HepG2 (cell line): ENCODE data around the gene SIK3. TPM values are rescaled to one million over a fixed set of nuclear protein-coding genes. Genes with fewer than 3 reads are reported as not detected.

ENCODE experiments used
- ATAC-seq: fragments of 200-7000 bp; cut with Tn5 transposase; 3 replicates; pipeline ENCODE4 v1.9.1; 2020; ENCODE audit warnings: mild to moderate bottlenecking, moderate library complexity
- BruUV-seq: library from RNA; stranded (reverse); fragments of 400-500 nt; replicated peaks from 2 replicates; lab custom pipeline; 2021; lab: Mats Ljungman, UMichigan
- CTCF ChIA-PET: fragments of 300-600 bp; formaldehyde crosslinking; extraction: SDS; loops from one replicate; lab custom pipeline; 2021; ENCODE audit warnings: low total read pairs, inconsistent platforms, low intra/inter-chr PET ratio; lab: Yijun Ruan, JAX
- POLR2A ChIA-PET: fragments of 350-600 bp; sonication (Branson Sonifier 250); formaldehyde crosslinking; loops from one replicate; lab custom pipeline; 2020; ENCODE audit warnings: antibody characterized with exemption, inconsistent platforms; lab: Yijun Ruan, JAX
- DNase-seq: peaks from one replicate; pipeline ENCODE4 v3.0.0-alpha.2; 2015; ENCODE audit warnings: low spot score
- FAIRE-seq: peaks from 3 replicates; lab custom pipeline; 2011; peaks lifted over from hg19 to GRCh38; lab: Jason Lieb, UNC
- H2AFZ ChIP-seq: one replicate; pipeline ENCODE4 v1.6.1; 2011; ENCODE audit warnings: low read length, inconsistent platforms
- H3K27ac ChIP-seq: fragments of 300-600 bp; 3 replicates; pipeline ENCODE4 v1.8.0; 2011; ENCODE audit warnings: mixed run types, mild to moderate bottlenecking, mixed read lengths, low read length, inconsistent platforms; ENCODE audit not compliant: insufficient read depth; ENCODE audit errors: extremely low read length
- H3K27me3 ChIP-seq, 2 experiments: fragments of 200-600 bp in 1 of 2; 2 replicates in 1 of 2; 3 replicates in 1 of 2; pipeline versions ENCODE4 v1.6.0 to v1.8.0; 2011; ENCODE audit warnings: low read length in 2 of 2, mild to moderate bottlenecking in 2 of 2, moderate library complexity in 2 of 2, inconsistent platforms in 1 of 2; ENCODE audit not compliant: insufficient read depth in 2 of 2, control insufficient read depth in 1 of 2
- H3K36me3 ChIP-seq, 2 experiments: fragments of 200-600 bp in 1 of 2; replicated peaks in 1 of 2; 2 replicates in 1 of 2; 3 replicates in 1 of 2; pipeline versions ENCODE4 v1.5.1 to v1.8.0; 2011; ENCODE audit warnings: low read length in 2 of 2, inconsistent platforms in 1 of 2; ENCODE audit not compliant: insufficient read depth in 2 of 2, control insufficient read depth in 1 of 2
- H3K4me1 ChIP-seq: 2 replicates; pipeline ENCODE4 v1.5.1; 2012; ENCODE audit warnings: low read length, inconsistent platforms; ENCODE audit not compliant: insufficient read depth
- H3K4me2 ChIP-seq: 2 replicates; pipeline ENCODE4 v1.6.0; 2011; ENCODE audit warnings: low read depth, low read length, inconsistent platforms
- H3K4me3 ChIP-seq, 3 experiments: fragments of 200-600 bp in 1 of 3; sonication (generic), shearing (Covaris generic) in 1 of 3; replicated peaks in 1 of 3; 2 replicates each; pipeline ENCODE4 v1.5.1; 2011 to 2016; ENCODE audit warnings: low read length in 3 of 3, inconsistent platforms in 2 of 3, low read depth in 2 of 3, mild to moderate bottlenecking in 2 of 3, control low read depth in 1 of 3, mixed read lengths in 1 of 3; ENCODE audit not compliant: insufficient read depth in 1 of 3
- H3K79me2 ChIP-seq: one replicate; pipeline ENCODE4 v1.6.1; 2011; ENCODE audit warnings: low read length, inconsistent platforms; ENCODE audit not compliant: insufficient read depth
- H3K9ac ChIP-seq: 2 replicates; pipeline ENCODE4 v1.6.0; 2011; ENCODE audit warnings: mild to moderate bottlenecking, low read depth, low read length, inconsistent platforms; ENCODE audit not compliant: insufficient read depth
- H3K9me3 ChIP-seq: 2 replicates; pipeline ENCODE4 v1.5.1; 2012; ENCODE audit warnings: mild to moderate bottlenecking, low read length
- H4K20me1 ChIP-seq: 2 replicates; pipeline ENCODE4 v1.6.0; 2011; ENCODE audit warnings: inconsistent platforms, mild to moderate bottlenecking, low read length, moderate library complexity; ENCODE audit not compliant: insufficient read depth
- ARNTL ChIP-seq: sonication (generic); formaldehyde crosslinking; IDR thresholded peaks from 2 replicates; pipeline ENCODE4 v1.4.0; 2020; ENCODE audit warnings: mild to moderate bottlenecking, missing genetic modification reagents
- DBP ChIP-seq: sonication (generic); formaldehyde crosslinking; IDR thresholded peaks from 2 replicates; pipeline ENCODE4 v1.4.0; 2020; ENCODE audit warnings: missing genetic modification reagents; ENCODE audit errors: not compliant biosample characterization
- HNRNPUL1 ChIP-seq: fragments of 200-400 bp; formaldehyde crosslinking; IDR thresholded peaks from 2 replicates; pipeline ENCODE4 v1.6.1; 2017; ENCODE audit warnings: low read depth, mild to moderate bottlenecking, low read length, moderate library complexity
- JUNB ChIP-seq: sonication (generic); formaldehyde crosslinking; IDR thresholded peaks from 2 replicates; pipeline ENCODE4 v1.8.0; 2022; ENCODE audit warnings: missing genetic modification reagents, mild to moderate bottlenecking, borderline replicate concordance
- LBX2 ChIP-seq: sonication (generic); formaldehyde crosslinking; IDR thresholded peaks from 2 replicates; pipeline ENCODE4 v1.5.0; 2020; ENCODE audit warnings: missing genetic modification reagents, mild to moderate bottlenecking, borderline replicate concordance
- MAFG ChIP-seq: sonication (generic); formaldehyde crosslinking; IDR thresholded peaks from 2 replicates; pipeline ENCODE4 v1.5.1; 2020; ENCODE audit warnings: mild to moderate bottlenecking, missing genetic modification reagents
- TFE3 ChIP-seq: IDR thresholded peaks from 2 replicates; pipeline ENCODE4 v1.6.1; 2016
- THAP9 ChIP-seq: sonication (generic); formaldehyde crosslinking; IDR thresholded peaks from 2 replicates; pipeline ENCODE4; 2020; ENCODE audit warnings: missing genetic modification reagents, mild to moderate bottlenecking, borderline replicate concordance
- ZBTB1 ChIP-seq: sonication (generic); formaldehyde crosslinking; IDR thresholded peaks from 2 replicates; pipeline ENCODE4 v1.4.0; 2020; ENCODE audit warnings: missing genetic modification reagents, borderline replicate concordance
- ZBTB46 ChIP-seq: sonication (generic); formaldehyde crosslinking; IDR thresholded peaks from 2 replicates; pipeline ENCODE4 v1.4.0; 2020; ENCODE audit warnings: mild to moderate bottlenecking, missing genetic modification reagents, borderline replicate concordance
- ZMYM2 ChIP-seq: sonication (generic); formaldehyde crosslinking; IDR thresholded peaks from 2 replicates; pipeline ENCODE4 v1.8.0; 2022; ENCODE audit warnings: mild to moderate bottlenecking, missing genetic modification reagents
- ZNF143 ChIP-seq: sonication (generic); formaldehyde crosslinking; IDR thresholded peaks from 2 replicates; pipeline ENCODE4 v1.4.0; 2020; ENCODE audit warnings: missing genetic modification reagents
- ZNF224 ChIP-seq: sonication (generic); formaldehyde crosslinking; IDR thresholded peaks from 2 replicates; pipeline ENCODE4 v1.5.0; 2020; ENCODE audit warnings: mild to moderate bottlenecking, missing genetic modification reagents
- ZNF230 ChIP-seq: sonication (generic); formaldehyde crosslinking; IDR thresholded peaks from 2 replicates; pipeline ENCODE4 v1.4.0; 2020; ENCODE audit warnings: mild to moderate bottlenecking, missing genetic modification reagents
- ZNF446 ChIP-seq: sonication (generic); formaldehyde crosslinking; IDR thresholded peaks from 2 replicates; pipeline ENCODE4 v1.5.0; 2020; ENCODE audit warnings: mild to moderate bottlenecking, missing genetic modification reagents
- ZNF605 ChIP-seq: sonication (generic); formaldehyde crosslinking; IDR thresholded peaks from 2 replicates; pipeline ENCODE4 v1.8.0; 2022; ENCODE audit warnings: mild to moderate bottlenecking, missing genetic modification reagents
- ZNF724P ChIP-seq: sonication (generic); formaldehyde crosslinking; IDR thresholded peaks from 2 replicates; pipeline ENCODE4 v1.8.0; 2022; ENCODE audit warnings: missing genetic modification reagents, borderline replicate concordance
- ZNF740 ChIP-seq: sonication (generic); formaldehyde crosslinking; IDR thresholded peaks from 2 replicates; pipeline ENCODE4 v1.4.0; 2020; ENCODE audit warnings: missing genetic modification reagents
- WGBS: methylation state at CpG from one replicate; pipeline ENCODE4 v1.1.6; 2017; ENCODE audit warnings: low lambda C conversion rate; 5-methylcytosine and 5-hydroxymethylcytosine counted together
- in situ Hi-C: cut with HindIII; loops from 2 replicates; pipeline ENCODE4 v1.10.0; 2017; ENCODE audit warnings: low pct_unique_long_range_greater_than_20kb; ENCODE audit not compliant: extremely low pct_ligation_motif_present
- intact Hi-C: fragments of 100-400 bp; cut with micrococcal nuclease; formaldehyde crosslinking; loops from one replicate; pipeline ENCODE4 v1.10.0; 2022; ENCODE audit not compliant: unreplicated experiment
- polyA plus RNA-seq, 8 experiments: library from polyadenylated mRNA; depleted of rRNA in 3 of 8; stranded (reverse) in 7 of 8; unstranded in 1 of 8; fragments of >200 nt; fragmentation: Illumina TruSeq in 4 of 8; extraction: Trizol in 4 of 8; gene quantifications; 2 replicates each; pipeline versions ENCODE4 v1.2.1 to v1.2.3, GENCODE V29; 2011 to 2016; ENCODE audit warnings: low read depth in 4 of 8, missing spikeins in 1 of 8, mixed read lengths in 1 of 8; ENCODE audit not compliant: insufficient read depth in 1 of 8
- total RNA-seq, 5 experiments: library from RNA; depleted of rRNA; stranded (reverse); fragments of >200 nt; fragmentation: Illumina TruSeq; extraction: Trizol; gene quantifications; 2 replicates each; pipeline ENCODE4 v1.2.3, GENCODE V29; 2016; ENCODE audit warnings: low read depth in 1 of 5

SIK3 gene
- total and polyA plus RNA-seq, 2 of the 13 experiments (the other 11 are each of a cell fraction or from before 2014, with no cell fraction given) = 5.7 to 9.8 TPM

GRCh38 chr11:116975661-116976060 lies 122.6 kb downstream of the SIK3 start:
- Histone ChIP-seq H3K9ac (no peak overlapping the region), H3K36me3 (no peaks in the 10 kb centered on the region), H3K27me3 (no peaks in the 10 kb centered on the region), H3K9me3 (no peaks in the 10 kb centered on the region), H3K4me3 (no peak overlapping the region), H2AFZ (no peak overlapping the region), H3K27ac (no peak overlapping the region), H4K20me1 (no peaks in the 10 kb centered on the region; the same call in 1 of the 2 replicates), H3K4me2 (no peak overlapping the region), H3K79me2 (peaks cover 18% of the 10 kb centered on the region), H3K4me1 (peaks cover 11% of the 10 kb centered on the region)
- WGBS = 100% methylated on average over 1 of the region's 1 CpG
- in situ Hi-C loops (no loop called here), intact Hi-C loops (no loop called here)
- FAIRE-seq (no peak), ATAC-seq (no peak), DNase-seq (no peak)
- POLR2A ChIA-PET = no interaction called here
- CTCF ChIA-PET = no interaction called here
- no TSS peak for BruUV-seq
- TF ChIP-seq ZBTB1 (CRISPR knock-in tag) (no peak), ZNF724P (CRISPR knock-in tag) (no peak), ZBTB46 (CRISPR knock-in tag) (no peak), DBP (CRISPR knock-in tag) (no peak), TFE3 (CRISPR knock-in tag) (no peak), ZNF446 (CRISPR knock-in tag) (no peak), JUNB (no peak), ZNF230 (CRISPR knock-in tag) (no peak), HNRNPUL1 (no peak), ZNF740 (no peak), THAP9 (CRISPR knock-in tag) (no peak), ZNF605 (no peak), ZMYM2 (no peak), ZNF143 (no peak), MAFG (CRISPR knock-in tag) (no peak), ARNTL (CRISPR knock-in tag) (no peak), ZNF224 (CRISPR knock-in tag) (no peak), LBX2 (CRISPR knock-in tag) (no peak)
